Liver (tissue), 9 donors: ENCODE results near the gene CYP2U1. TPM values are rescaled to one million over a fixed set of nuclear protein-coding genes. Genes with fewer than 3 reads are reported as not detected.

Experiments used
- DNase-seq: peaks from one replicate; pipeline ENCODE4 v3.0.0-alpha.2; 2017; ENCODE audit warnings: low spot score
- H3K27ac ChIP-seq, 2 donors: one replicate each; pipeline ENCODE4 v1.7.0; 2013; ENCODE audit warnings: inconsistent platforms in 2 of 2, low read length in 2 of 2, control low read depth in 1 of 2, low read depth in 1 of 2, mild to moderate bottlenecking in 1 of 2
- H3K27me3 ChIP-seq, 4 donors: one replicate each; pipeline versions ENCODE4 v1.6.1 to v1.7.0; 2013; ENCODE audit warnings: low read length in 3 of 4, inconsistent platforms in 1 of 4, mild to moderate bottlenecking in 1 of 4, moderate library complexity in 1 of 4; ENCODE audit not compliant: control insufficient read depth in 4 of 4, insufficient read depth in 4 of 4
- H3K36me3 ChIP-seq, 4 donors: one replicate each; pipeline versions ENCODE4 v1.6.1 to v1.7.0; 2013; ENCODE audit warnings: low read length in 3 of 4, mild to moderate bottlenecking in 3 of 4, low read depth in 1 of 4, moderate library complexity in 1 of 4; ENCODE audit not compliant: control insufficient read depth in 4 of 4, insufficient read depth in 3 of 4
- H3K4me1 ChIP-seq, 4 donors: one replicate each; pipeline versions ENCODE4 v1.6.1 to v1.7.0; 2013; ENCODE audit warnings: low read length in 3 of 4, mild to moderate bottlenecking in 3 of 4, moderate library complexity in 1 of 4; ENCODE audit not compliant: control insufficient read depth in 4 of 4, insufficient read depth in 4 of 4
- H3K4me3 ChIP-seq, 3 donors: one replicate each; pipeline versions ENCODE4 v1.6.1 to v1.7.0; 2013; ENCODE audit warnings: low read length in 3 of 3, control low read depth in 1 of 3, low read depth in 1 of 3, mild to moderate bottlenecking in 1 of 3
- H3K9ac ChIP-seq, 2 donors: one replicate each; pipeline ENCODE4 v1.7.0; 2013; ENCODE audit warnings: low read length in 2 of 2, mild to moderate bottlenecking in 2 of 2, moderate library complexity in 2 of 2, control low read depth in 1 of 2, low read depth in 1 of 2
- H3K9me3 ChIP-seq, 4 donors: one replicate each; pipeline versions ENCODE4 v1.6.1 to v1.7.0; 2013; ENCODE audit warnings: low read length in 3 of 4; ENCODE audit not compliant: control insufficient read depth in 4 of 4
- ATF3 ChIP-seq: IDR thresholded peaks from 2 replicates; pipeline ENCODE4 v1.6.1; 2016; ENCODE audit warnings: antibody characterized with exemption
- CTCF ChIP-seq: fragments of 150-350 bp; IDR thresholded peaks from 2 replicates; pipeline ENCODE4 v1.5.1; 2017; ENCODE audit warnings: improper control_type of control experiment, low read depth, low read length; ENCODE audit not compliant: missing input control
- EGR1 ChIP-seq, 2 donors: IDR thresholded peaks; 2 replicates each; pipeline ENCODE4 v1.6.1; 2016 to 2018; ENCODE audit warnings: antibody characterized with exemption in 2 of 2, low read depth in 2 of 2
- FOXA1 ChIP-seq: IDR thresholded peaks from 2 replicates; pipeline ENCODE4 v1.6.1; 2016; ENCODE audit warnings: antibody characterized with exemption
- FOXA2 ChIP-seq: IDR thresholded peaks from 2 replicates; pipeline ENCODE4 v1.6.1; 2016; ENCODE audit warnings: antibody characterized with exemption
- GABPA ChIP-seq, 2 donors: IDR thresholded peaks in 1 of 2; conservative IDR thresholded peaks in 1 of 2; 2 replicates each; pipeline ENCODE4 v1.6.1; 2016; ENCODE audit warnings: antibody characterized with exemption in 2 of 2, mild to moderate bottlenecking in 1 of 2, moderate library complexity in 1 of 2
- HNF4A ChIP-seq, 2 donors: conservative IDR thresholded peaks; 2 replicates each; pipeline ENCODE4 v1.6.1; 2016; ENCODE audit warnings: antibody characterized with exemption in 2 of 2, mild to moderate bottlenecking in 2 of 2
- HNF4G ChIP-seq: IDR thresholded peaks from 2 replicates; pipeline ENCODE4 v1.6.1; 2016; ENCODE audit warnings: antibody characterized with exemption
- JUND ChIP-seq, 2 donors: IDR thresholded peaks; 2 replicates each; pipeline ENCODE4 v1.6.1; 2016; ENCODE audit warnings: antibody characterized with exemption in 2 of 2
- MAX ChIP-seq: IDR thresholded peaks from 2 replicates; pipeline ENCODE4 v1.6.1; 2016; ENCODE audit warnings: antibody characterized with exemption
- NR2F2 ChIP-seq: IDR thresholded peaks from 2 replicates; pipeline ENCODE4 v1.6.1; 2016; ENCODE audit warnings: antibody characterized with exemption
- RAD21 ChIP-seq, 2 donors: IDR thresholded peaks; 2 replicates each; pipeline ENCODE4 v1.6.1; 2016; ENCODE audit warnings: antibody characterized with exemption in 2 of 2, mild to moderate bottlenecking in 2 of 2
- REST ChIP-seq: IDR thresholded peaks from 2 replicates; pipeline ENCODE4 v1.6.1; 2016; ENCODE audit warnings: antibody characterized with exemption, mild to moderate bottlenecking
- RXRA ChIP-seq, 2 donors: IDR thresholded peaks; 2 replicates each; pipeline ENCODE4 v1.6.1; 2017 to 2018; ENCODE audit warnings: antibody characterized with exemption in 2 of 2, mild to moderate bottlenecking in 1 of 2
- SP1 ChIP-seq: IDR thresholded peaks from 2 replicates; pipeline ENCODE4 v1.6.1; 2018; ENCODE audit warnings: antibody characterized with exemption, mild to moderate bottlenecking
- TAF1 ChIP-seq: conservative IDR thresholded peaks from 2 replicates; pipeline ENCODE4 v1.6.1; 2016; ENCODE audit warnings: antibody characterized with exemption, mild to moderate bottlenecking
- YY1 ChIP-seq: IDR thresholded peaks from 2 replicates; pipeline ENCODE4 v1.6.1; 2016; ENCODE audit warnings: antibody characterized with exemption, mild to moderate bottlenecking
- ZBTB33 ChIP-seq: IDR thresholded peaks from 2 replicates; pipeline ENCODE4 v1.6.1; 2016; ENCODE audit warnings: antibody characterized with exemption
- WGBS: extraction: QIAGEN DNeasy Blood & Tissue Kit; methylation state at CpG from one replicate; pipeline ENCODE4 v1.1.7; 2013; 5-methylcytosine and 5-hydroxymethylcytosine counted together
- polyA plus RNA-seq, 2 donors: library from polyadenylated mRNA; stranded (reverse) in 1 of 2; unstranded in 1 of 2; fragments of 200-250 nt in 1 of 2; fragments of >200 nt in 1 of 2; fragmentation: Nextera tagmentation in 1 of 2; extraction: Ambion mirVana in 1 of 2; gene quantifications; one replicate each; pipeline versions ENCODE4 v1.2.1 to v1.2.3, GENCODE V29; 2013 to 2015
- total RNA-seq, 2 donors: library from RNA; depleted of rRNA; stranded (reverse); fragments of >200 nt; gene quantifications; one replicate each; pipeline ENCODE4 v1.2.3, GENCODE V29; 2014
- donor health status: healthy.
- donor health status: healthy.
- donor health status: healthy.
- donor health status: healthy.
- donor health status: healthy.

Gene CYP2U1
- total and polyA plus RNA-seq, 4 donors: 2.0 to 4.9 (median 3.2) TPM

- TF ChIP-seq RAD21 (IDR thresholded peaks at IDR 0.05) (no peak), FOXA2 (no peak)
- Histone ChIP-seq H3K4me1 (no peaks in the 10 kb centered on the region), H3K9ac (no peak overlapping the region), H3K4me3 (no peak overlapping the region), H3K9me3 (no peaks in the 10 kb centered on the region), H3K27ac (no peak overlapping the region), H3K36me3 (no peaks in the 10 kb centered on the region), H3K27me3 (no peaks in the 10 kb centered on the region)
- DNase-seq: no peak
Observed at GRCh38 chr4:107885865-107886264, 45.5 kb upstream of the CYP2U1 start.

- WGBS: 66% methylated on average over 2 of the region's 2 CpGs
- Histone ChIP-seq H3K4me3 (no peak overlapping the region), H3K9ac (no peak overlapping the region), H3K4me1 (peaks cover 0 to 1% (median 0%) of the 10 kb centered on the region in 4 donors), H3K9me3 (no peaks in the 10 kb centered on the region), H3K36me3 (no peaks in the 10 kb centered on the region), H3K27me3 (no peaks in the 10 kb centered on the region), H3K27ac (no peak overlapping the region)
- DNase-seq: no peak
- TF ChIP-seq TAF1 (no peak), GABPA (IDR thresholded peaks at IDR 0.05 in 1 of 2, conservative IDR thresholded peaks at IDR 0.05 in 1 of 2) (no peak), RAD21 (IDR thresholded peaks at IDR 0.05) (no peak), EGR1 (IDR thresholded peaks at IDR 0.05; ENCODE audit: low read depth in 2 of 2) (no peak), FOXA2 (no peak), CTCF (no peak), HNF4A (conservative IDR thresholded peaks at IDR 0.05) (no peak), MAX (no peak), HNF4G (no peak), REST (no peak), JUND (IDR thresholded peaks at IDR 0.05) (no peak), NR2F2 (no peak), RXRA (IDR thresholded peaks at IDR 0.05) (no peak), FOXA1 (no peak), YY1 (no peak), SP1 (no peak), ATF3 (no peak), ZBTB33 (no peak)
Observed at GRCh38 chr4:107888237-107888636, 43.1 kb upstream of the CYP2U1 start.
